NCI-H774 (cell line): ENCODE measurements around the gene LRRC3B.

Source experiments
- DNase-seq: peaks from one replicate; lab custom pipeline; 2025; lab: John Stamatoyannopoulos, UW

Gene LRRC3B

GRCh38 chr3:26712211-26713026 lies 89.8 kb downstream of the LRRC3B start:
- peak; percentile 7 for DNase-seq

GRCh38 chr3:26713091-26713490 lies 90.5 kb downstream of the LRRC3B start:
- no peak for DNase-seq

- no peak for DNase-seq
Measured at GRCh38 chr3:26714485-26714884, 91.9 kb downstream of the LRRC3B start.

- no peak for DNase-seq
Measured at GRCh38 chr3:26715431-26715830, 92.9 kb downstream of the LRRC3B start.

GRCh38 chr3:26718315-26718714 lies 95.7 kb downstream of the LRRC3B start:
- DNase-seq = no peak

- DNase-seq = no peak
Measured at GRCh38 chr3:26719134-26719533, 96.6 kb downstream of the LRRC3B start.

- no peak for DNase-seq
Measured at GRCh38 chr3:26721047-26721446, 98.5 kb downstream of the LRRC3B start.

- no peak for DNase-seq
Measured at GRCh38 chr3:26731843-26732242, 109.3 kb downstream of the LRRC3B start.

GRCh38 chr3:26750263-26750662 lies 127.7 kb downstream of the LRRC3B start:
- DNase-seq = no peak

GRCh38 chr3:26752466-26752865 lies 129.9 kb downstream of the LRRC3B start:
- DNase-seq = no peak

GRCh38 chr3:26753095-26753494 lies 130.5 kb downstream of the LRRC3B start:
- no peak for DNase-seq

GRCh38 chr3:26757978-26758377 lies 135.4 kb downstream of the LRRC3B start:
- no peak for DNase-seq
